A673 (cell line): ENCODE measurements around the gene MYF5. TPM values are rescaled to one million over a fixed set of nuclear protein-coding genes. Genes with fewer than 3 reads are reported as not detected.

Experiments
- BruUV-seq: library from RNA; stranded (reverse); fragments of 400-500 nt; replicated peaks from 2 replicates; lab custom pipeline; 2021; lab: Mats Ljungman, UMichigan
- CTCF ChIA-PET: fragments of 300-600 bp; sonication (Branson Sonifier 250); formaldehyde crosslinking; loops from one replicate; lab custom pipeline; 2022; ENCODE audit warnings: antibody characterized with exemption; lab: Charles Lee
- POLR2A ChIA-PET: fragments of 300-600 bp; sonication (Branson Sonifier 250); formaldehyde crosslinking; loops from one replicate; lab custom pipeline; 2022; ENCODE audit warnings: antibody characterized with exemption; ENCODE audit not compliant: low non-redundant PET; lab: Charles Lee
- DNase-seq: peaks from one replicate; pipeline ENCODE4 v3.0.0-alpha.2; 2015; ENCODE audit warnings: low spot score
- H3K27ac ChIP-seq: fragments of 200-600 bp; sonication (generic); 2 replicates; pipeline ENCODE4 v1.5.1; 2016; ENCODE audit warnings: mixed run types, low read depth, mild to moderate bottlenecking, mixed read lengths, antibody characterized with exemption, low read length; ENCODE audit not compliant: poor library complexity, severe bottlenecking
- H3K27me3 ChIP-seq: fragments of 200-600 bp; sonication (generic); replicated peaks from 2 replicates; pipeline ENCODE4 v1.6.1; 2017; ENCODE audit warnings: mixed run types, low read depth, mild to moderate bottlenecking, mixed read lengths, antibody characterized with exemption, low read length; ENCODE audit not compliant: insufficient read depth, poor library complexity
- H3K36me3 ChIP-seq: fragments of 200-600 bp; sonication (generic); 2 replicates; pipeline ENCODE4 v1.6.1; 2016; ENCODE audit warnings: mixed run types, mild to moderate bottlenecking, mixed read lengths, antibody characterized with exemption, low read length; ENCODE audit not compliant: insufficient read depth, poor library complexity, severe bottlenecking
- H3K4me1 ChIP-seq: fragments of 200-600 bp; sonication (generic); 2 replicates; pipeline ENCODE4 v1.6.1; 2017; ENCODE audit warnings: mixed run types, mild to moderate bottlenecking, mixed read lengths, antibody characterized with exemption, low read length; ENCODE audit not compliant: insufficient read depth, poor library complexity, severe bottlenecking
- H3K4me3 ChIP-seq: fragments of 200-600 bp; sonication (generic); 2 replicates; pipeline ENCODE4 v1.5.1; 2016; ENCODE audit warnings: low read depth, mixed run types, mild to moderate bottlenecking, mixed read lengths, low read length; ENCODE audit not compliant: poor library complexity, severe bottlenecking
- H3K9me3 ChIP-seq: fragments of 200-600 bp; sonication (generic); 2 replicates; pipeline ENCODE4 v1.6.1; 2016; ENCODE audit warnings: mixed run types, low read depth, mild to moderate bottlenecking, mixed read lengths, antibody characterized with exemption, low read length; ENCODE audit not compliant: poor library complexity, severe bottlenecking
- EZH2 ChIP-seq: fragments of 200-600 bp; sonication (generic); IDR thresholded peaks from 2 replicates; pipeline ENCODE4 v1.6.1; 2017; ENCODE audit warnings: borderline replicate concordance, low read depth, mild to moderate bottlenecking, mixed read lengths, antibody characterized with exemption, low read length; ENCODE audit not compliant: poor library complexity, severe bottlenecking
- intact Hi-C: fragments of 100-400 bp; cut with micrococcal nuclease; formaldehyde crosslinking; loops from one replicate; pipeline ENCODE4 v1.10.0; 2022; ENCODE audit not compliant: unreplicated experiment
- total RNA-seq: library from RNA; stranded (reverse); gene quantifications from 2 replicates; pipeline ENCODE4 v1.2.3, GENCODE V29; 2021
- TF ChIP-seq, protein P1 (sequence below): fragments of 300-800, 200-600 bp; sonication (generic); conservative IDR thresholded peaks from 2 replicates; pipeline ENCODE4 v1.5.1; 2017; ENCODE audit warnings: low read depth, mild to moderate bottlenecking, antibody characterized with exemption, low read length, moderate library complexity, mixed read lengths

Gene MYF5
- total RNA-seq, 1 experiment from 2014 or later: not detected

DNA sequence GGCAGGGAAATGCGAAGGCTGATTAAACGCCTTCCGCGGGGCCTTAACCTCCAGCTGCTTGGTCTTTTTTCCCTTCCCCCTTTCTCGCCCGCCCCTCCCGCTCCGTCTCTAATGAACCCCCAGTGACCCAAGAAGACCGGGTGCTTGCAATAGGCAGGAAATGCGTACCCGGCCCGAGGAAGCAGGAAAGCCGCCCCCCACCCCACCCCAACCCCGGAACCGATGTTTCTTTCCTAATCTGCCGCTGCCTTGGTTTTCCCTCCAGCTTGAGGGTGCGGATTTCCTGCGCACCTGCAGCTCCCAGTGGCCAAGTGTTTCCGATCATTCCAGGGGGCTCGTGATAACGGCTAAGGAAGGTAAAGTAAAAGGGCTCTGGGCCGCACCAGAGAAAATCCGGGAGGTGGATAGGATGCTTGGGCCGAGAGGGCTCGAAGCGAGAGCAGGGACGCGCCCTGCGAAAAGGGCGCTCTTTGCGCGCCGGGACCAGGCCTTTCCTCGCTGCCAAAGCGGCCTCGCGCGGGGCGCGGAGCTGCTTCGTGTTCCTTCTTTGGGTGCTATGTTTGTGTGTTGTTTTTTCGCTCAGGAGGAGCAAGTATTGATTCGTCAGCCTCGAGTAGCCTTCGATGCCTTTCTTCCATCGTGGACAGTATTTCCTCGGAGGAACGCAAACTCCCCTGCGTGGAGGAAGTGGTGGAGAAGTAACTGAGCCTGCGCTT, 8.3 kb upstream of the MYF5 start:
- POLR2A ChIA-PET: no interaction called here
- no peak for TF ChIP-seq EZH2
- TF ChIP-seq, protein P1, sequence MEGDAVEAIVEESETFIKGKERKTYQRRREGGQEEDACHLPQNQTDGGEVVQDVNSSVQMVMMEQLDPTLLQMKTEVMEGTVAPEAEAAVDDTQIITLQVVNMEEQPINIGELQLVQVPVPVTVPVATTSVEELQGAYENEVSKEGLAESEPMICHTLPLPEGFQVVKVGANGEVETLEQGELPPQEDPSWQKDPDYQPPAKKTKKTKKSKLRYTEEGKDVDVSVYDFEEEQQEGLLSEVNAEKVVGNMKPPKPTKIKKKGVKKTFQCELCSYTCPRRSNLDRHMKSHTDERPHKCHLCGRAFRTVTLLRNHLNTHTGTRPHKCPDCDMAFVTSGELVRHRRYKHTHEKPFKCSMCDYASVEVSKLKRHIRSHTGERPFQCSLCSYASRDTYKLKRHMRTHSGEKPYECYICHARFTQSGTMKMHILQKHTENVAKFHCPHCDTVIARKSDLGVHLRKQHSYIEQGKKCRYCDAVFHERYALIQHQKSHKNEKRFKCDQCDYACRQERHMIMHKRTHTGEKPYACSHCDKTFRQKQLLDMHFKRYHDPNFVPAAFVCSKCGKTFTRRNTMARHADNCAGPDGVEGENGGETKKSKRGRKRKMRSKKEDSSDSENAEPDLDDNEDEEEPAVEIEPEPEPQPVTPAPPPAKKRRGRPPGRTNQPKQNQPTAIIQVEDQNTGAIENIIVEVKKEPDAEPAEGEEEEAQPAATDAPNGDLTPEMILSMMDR: no peak
- CTCF ChIA-PET: no interaction called here
- no peak for DNase-seq
- H3K9me3 ChIP-seq: no peaks in the 10 kb centered on the region
- no TSS peak for BruUV-seq
- no peak overlapping the region for H3K27ac ChIP-seq
- H3K27me3 ChIP-seq: no peaks in the 10 kb centered on the region
- no peaks in the 10 kb centered on the region for H3K4me1 ChIP-seq
- intact Hi-C loops: no loop called here
- H3K36me3 ChIP-seq: no peaks in the 10 kb centered on the region
- H3K4me3 ChIP-seq: no peak overlapping the region

DNA sequence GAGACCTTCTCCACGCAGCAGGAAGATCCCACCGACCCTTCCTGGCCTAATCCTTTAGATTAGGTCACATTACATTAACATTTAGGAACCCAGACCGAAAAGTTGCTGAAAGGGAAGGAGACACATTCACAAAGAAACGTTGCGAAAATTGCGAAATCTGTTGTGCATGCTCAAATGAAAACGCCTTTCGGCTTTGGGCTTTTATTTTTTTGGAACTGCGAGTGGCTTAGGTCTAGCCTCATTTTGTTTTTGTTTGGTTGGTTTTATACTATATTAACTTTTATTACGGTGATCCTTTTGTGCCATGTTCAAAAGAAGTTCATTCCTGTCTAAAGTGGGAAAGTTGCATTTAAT, 7.8 kb upstream of the MYF5 start:
- H3K36me3 ChIP-seq: no peaks in the 10 kb centered on the region
- H3K27me3 ChIP-seq: no peaks in the 10 kb centered on the region
- ChIA-PET POLR2A (no interaction called here), CTCF (no interaction called here)
- no peak for DNase-seq
- H3K4me1 ChIP-seq: no peaks in the 10 kb centered on the region
- no peak overlapping the region for H3K27ac ChIP-seq
- intact Hi-C loops: no loop called here
- H3K4me3 ChIP-seq: no peak overlapping the region
- no peaks in the 10 kb centered on the region for H3K9me3 ChIP-seq
- no TSS peak for BruUV-seq
- no peak for TF ChIP-seq EZH2
- TF ChIP-seq, protein P1: no peak

GRCh38 chr12:80709811-80710726, 6.6 kb upstream of the MYF5 start:
- DNase-seq: peak; percentile 49
- intact Hi-C loops: no loop called here
- no peak overlapping the region for H3K4me3 ChIP-seq
- no peak overlapping the region for H3K27ac ChIP-seq
- H3K4me1 ChIP-seq: no peaks in the 10 kb centered on the region
- H3K27me3 ChIP-seq: no peaks in the 10 kb centered on the region
- BruUV-seq: no TSS peak
- ChIA-PET POLR2A (no interaction called here), CTCF (interaction anchor here (0.7 kb wide), 1 partner anchor 284 kb away, joined by 3 read pairs; no protein-coding TSS in a partner anchor)
- H3K9me3 ChIP-seq: no peaks in the 10 kb centered on the region
- no peaks in the 10 kb centered on the region for H3K36me3 ChIP-seq
- TF ChIP-seq, protein P1: peak; percentile 70
- no peak for TF ChIP-seq EZH2
